GM19468 (cell line): ENCODE results near the gene POLR2I.

Experiments
- ATAC-seq: cut with Tn5 transposase; IDR thresholded peaks from one replicate; pipeline ENCODE4 v1.9.1; 2021; ENCODE audit warnings: mild to moderate bottlenecking, moderate library complexity, moderate number of reproducible peaks; ENCODE audit not compliant: unreplicated experiment; ENCODE audit errors: extremely low read depth

The POLR2I gene

GRCh38 chr19:36103842-36104552 is 10.7 kb downstream of the POLR2I start:
- ATAC-seq = no peak

- no peak for ATAC-seq
Measured at GRCh38 chr19:36103040-36103626, 11.5 kb downstream of the POLR2I start.

GRCh38 chr19:36101550-36102327 is 12.9 kb downstream of the POLR2I start:
- ATAC-seq = no peak

GRCh38 chr19:36100476-36100875 is 14.2 kb downstream of the POLR2I start:
- ATAC-seq = no peak

GRCh38 chr19:36099166-36099785 is 15.4 kb downstream of the POLR2I start:
- ATAC-seq = no peak

- no peak for ATAC-seq
Measured at GRCh38 chr19:36097036-36097435, 17.6 kb downstream of the POLR2I start.

- no peak for ATAC-seq
Measured at GRCh38 chr19:36093687-36094086, 21.0 kb downstream of the POLR2I start.

- ATAC-seq = no peak
Measured at GRCh38 chr19:36093146-36093662, 21.5 kb downstream of the POLR2I start.

GRCh38 chr19:36092566-36092965 is 22.1 kb downstream of the POLR2I start:
- ATAC-seq = no peak

GRCh38 chr19:36090910-36091695 is 23.6 kb downstream of the POLR2I start:
- ATAC-seq = no peak

GRCh38 chr19:36089847-36090246 is 24.8 kb downstream of the POLR2I start:
- ATAC-seq = no peak

GRCh38 chr19:36086326-36086725 is 28.3 kb downstream of the POLR2I start:
- ATAC-seq = no peak

GRCh38 chr19:36084231-36085009 is 30.3 kb downstream of the POLR2I start:
- no peak for ATAC-seq

GRCh38 chr19:36082916-36083315 is 31.8 kb downstream of the POLR2I start:
- ATAC-seq = no peak

- ATAC-seq = no peak
Measured at GRCh38 chr19:36081894-36082293, 32.8 kb downstream of the POLR2I start.

- ATAC-seq = no peak
Measured at GRCh38 chr19:36081385-36081784, 33.3 kb downstream of the POLR2I start.

GRCh38 chr19:36079389-36079945 is 35.2 kb downstream of the POLR2I start:
- ATAC-seq = no peak

- no peak for ATAC-seq
Measured at GRCh38 chr19:36073121-36073876, 41.4 kb downstream of the POLR2I start.
